Bronchial epithelial cell (primary cell): ENCODE results near the gene SCFD2. TPM values are rescaled to one million over a fixed set of nuclear protein-coding genes. Genes with fewer than 3 reads are reported as not detected.

ENCODE experiments used
- DNase-seq: peaks from one replicate; pipeline ENCODE4 v3.0.0-alpha.2; 2010; ENCODE audit warnings: low read depth
- FAIRE-seq: peaks from 2 replicates; lab custom pipeline; 2011; peaks lifted over from hg19 to GRCh38; lab: Jason Lieb, UNC
- H3K27me3 ChIP-seq: 2 replicates; pipeline ENCODE4 v1.5.1; 2011; ENCODE audit warnings: low read length; ENCODE audit not compliant: control insufficient read depth, insufficient read depth
- H3K36me3 ChIP-seq: 2 replicates; pipeline ENCODE4 v1.5.1; 2011; ENCODE audit warnings: low read length; ENCODE audit not compliant: control insufficient read depth, insufficient read depth
- H3K4me3 ChIP-seq: 2 replicates; pipeline ENCODE4 v1.5.1; 2011; ENCODE audit warnings: mild to moderate bottlenecking, low read depth, low read length, control low read depth
- CTCF ChIP-seq: IDR thresholded peaks from 2 replicates; pipeline ENCODE4 v1.5.1; 2011; ENCODE audit warnings: mild to moderate bottlenecking, moderate library complexity, low read length, control low read depth, inconsistent platforms; ENCODE audit not compliant: insufficient read depth, severe bottlenecking
- total RNA-seq: library from RNA; depleted of rRNA; stranded (reverse); fragments of >200 nt; gene quantifications from 2 replicates; pipeline ENCODE4 v1.2.1, GENCODE V29; 2014

The SCFD2 gene
- total RNA-seq, 1 donor from 2014 or later, result 21.9 TPM

- FAIRE-seq (no peak), DNase-seq (no peak)
- Histone ChIP-seq H3K4me3 (no peak overlapping the region), H3K27me3 (no peaks in the 10 kb centered on the region), H3K36me3 (no peaks in the 10 kb centered on the region)
- no peak for TF ChIP-seq CTCF
Measured at GRCh38 chr4:52904421-52904820, 461.4 kb downstream of the SCFD2 start.

GRCh38 chr4:52903273-52903672 is 462.6 kb downstream of the SCFD2 start:
- DNase-seq, result no peak
- no peaks in the 10 kb centered on the region for H3K27me3 ChIP-seq
- FAIRE-seq, result no peak
- no peaks in the 10 kb centered on the region for H3K36me3 ChIP-seq
- no peak overlapping the region for H3K4me3 ChIP-seq
- TF ChIP-seq CTCF, result no peak

GRCh38 chr4:52894443-52894842 is 471.4 kb downstream of the SCFD2 start:
- no peak for DNase-seq
- no peak overlapping the region for H3K4me3 ChIP-seq

GRCh38 chr4:52892880-52893279 is 473.0 kb downstream of the SCFD2 start:
- Histone ChIP-seq H3K36me3 (no peaks in the 10 kb centered on the region), H3K4me3 (no peak overlapping the region), H3K27me3 (no peaks in the 10 kb centered on the region)
- DNase-seq, result no peak
- TF ChIP-seq CTCF, result no peak
- no peak for FAIRE-seq

More at GRCh38 chr4:52894443-52894842, 471.4 kb downstream of the SCFD2 start:
- H3K27me3 ChIP-seq, result no peaks in the 10 kb centered on the region
- no peak for FAIRE-seq
- no peaks in the 10 kb centered on the region for H3K36me3 ChIP-seq
- no peak for TF ChIP-seq CTCF

DNA sequence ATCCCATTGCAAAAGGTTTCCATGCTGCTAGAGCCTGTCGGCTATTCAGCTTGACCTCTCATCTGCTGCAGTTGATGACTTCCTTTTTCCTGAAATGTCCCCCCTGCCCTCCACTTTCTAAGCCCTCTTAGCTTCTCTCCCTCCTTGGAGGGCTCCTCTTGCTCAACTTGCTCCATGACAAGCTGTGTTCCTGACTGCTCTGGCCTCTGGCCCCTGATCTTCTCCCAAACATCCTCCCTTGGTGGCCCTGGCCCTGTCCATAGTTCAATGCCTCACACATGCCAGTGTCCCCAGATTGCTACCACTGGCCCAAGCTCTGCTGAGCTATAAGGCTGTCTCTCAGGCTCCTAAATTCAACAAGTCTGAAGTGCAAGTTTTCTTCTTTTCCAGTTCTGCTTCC is 474.1 kb downstream of the SCFD2 start:
- Histone ChIP-seq H3K4me3 (no peak overlapping the region), H3K36me3 (no peaks in the 10 kb centered on the region), H3K27me3 (no peaks in the 10 kb centered on the region)
- no peak for TF ChIP-seq CTCF
- DNase-seq (no peak), FAIRE-seq (no peak)

- Histone ChIP-seq H3K27me3 (no peaks in the 10 kb centered on the region), H3K4me3 (no peak overlapping the region), H3K36me3 (no peaks in the 10 kb centered on the region)
- no peak for TF ChIP-seq CTCF
- FAIRE-seq, result no peak
- DNase-seq, result no peak
Measured at GRCh38 chr4:52890521-52890791, 475.4 kb downstream of the SCFD2 start.
